GF-D8 (cell line): Measurements from ENCODE around the gene MUSK.

Source experiments
- DNase-seq: peaks from one replicate; lab custom pipeline; 2025; lab: John Stamatoyannopoulos, UW

MUSK gene

GRCh38 chr9:110668570-110669167 is at the start of gene MUSK:
Gene MUSK (plus strand): TSS chr9:110668791. CDS start chr9:110668905, 114 bp downstream.
- no peak for DNase-seq

- DNase-seq: no peak
Observed at GRCh38 chr9:110619831-110620230, 48.8 kb upstream of the MUSK start.

GRCh38 chr9:110620726-110621125 is 47.9 kb upstream of the MUSK start:
- no peak for DNase-seq

GRCh38 chr9:110622368-110622767 is 46.2 kb upstream of the MUSK start:
- no peak for DNase-seq

GRCh38 chr9:110623462-110624025 is 45.0 kb upstream of the MUSK start:
- DNase-seq: no peak

DNA sequence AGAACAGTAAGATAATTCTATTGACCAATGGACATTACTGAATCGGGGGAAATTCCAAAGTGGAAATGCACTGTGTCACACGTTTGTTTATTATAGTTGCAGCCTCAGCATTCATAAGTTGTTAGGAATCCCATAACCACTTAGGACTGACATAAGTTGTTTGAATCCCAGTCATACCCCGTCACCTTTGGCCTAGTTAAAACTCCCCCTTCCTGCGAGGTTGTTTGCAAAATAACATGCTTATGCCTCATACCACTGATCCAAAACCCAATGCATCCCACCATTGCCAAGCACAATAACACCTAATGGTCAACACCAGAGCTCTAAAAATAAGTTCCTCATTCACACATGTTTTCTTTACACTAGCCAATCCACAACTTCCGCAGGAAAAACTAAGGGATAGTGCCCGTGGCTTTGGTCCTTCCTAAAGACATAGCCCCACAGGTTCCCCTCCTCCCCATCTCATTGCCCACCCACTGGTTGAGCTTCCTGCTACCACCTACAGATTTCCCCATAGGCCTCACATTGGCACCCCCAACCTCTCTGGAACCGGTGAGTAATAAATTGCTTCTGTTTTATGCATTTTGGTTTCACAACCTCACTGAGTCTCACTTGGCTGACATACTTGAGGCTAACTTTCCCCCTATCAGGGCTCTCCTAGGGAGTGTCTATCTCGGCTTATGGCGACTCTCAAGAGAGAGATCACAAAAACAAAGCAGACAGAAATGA is 42.3 kb upstream of the MUSK start:
- DNase-seq: no peak

GRCh38 chr9:110635589-110635988 is 33.0 kb upstream of the MUSK start:
- DNase-seq: no peak

GRCh38 chr9:110638381-110638954 is 30.1 kb upstream of the MUSK start:
- DNase-seq: no peak

DNA sequence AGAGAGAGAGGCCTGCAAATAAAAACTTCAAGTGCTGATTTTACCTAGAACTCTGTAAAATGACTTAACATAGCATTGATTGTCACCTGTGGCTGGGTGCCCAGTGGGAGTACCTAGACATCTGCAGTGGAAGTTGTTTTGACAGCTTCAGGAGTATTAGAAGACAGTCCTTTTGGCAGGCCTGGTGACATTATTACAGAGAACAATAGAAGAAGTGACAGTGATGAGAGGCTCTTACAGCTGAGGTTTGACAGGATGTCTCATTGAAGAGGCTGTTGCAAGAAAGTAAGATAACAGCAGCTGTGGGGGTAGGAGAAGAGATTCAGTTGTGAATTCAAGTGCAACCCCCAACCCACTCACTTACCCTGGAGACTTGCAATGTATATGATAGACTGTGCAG is 27.9 kb upstream of the MUSK start:
- no peak for DNase-seq

GRCh38 chr9:110641293-110641692 is 27.3 kb upstream of the MUSK start:
- DNase-seq: no peak

- no peak for DNase-seq
Observed at GRCh38 chr9:110648696-110649095, 19.9 kb upstream of the MUSK start.

GRCh38 chr9:110650261-110650660 is 18.3 kb upstream of the MUSK start:
- DNase-seq: no peak

DNA sequence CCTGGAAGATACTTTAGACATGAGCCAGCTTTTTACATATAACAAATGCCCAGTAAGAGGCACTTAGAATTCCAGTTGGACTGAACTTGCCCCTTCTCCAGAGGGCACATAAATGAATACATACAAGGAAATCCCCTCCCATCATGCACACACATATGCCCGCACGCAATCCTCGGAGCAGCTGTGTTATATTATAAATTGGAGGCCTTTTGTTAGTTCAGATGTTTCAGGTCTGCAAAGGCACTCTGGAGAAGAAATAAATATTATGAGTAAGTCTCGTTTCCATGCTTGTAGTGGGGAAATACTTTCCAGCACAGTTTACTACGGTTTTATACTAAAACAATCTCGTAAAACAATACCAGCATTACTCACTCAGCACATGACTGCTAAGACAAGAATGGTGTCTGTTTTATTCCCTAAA is 17.6 kb upstream of the MUSK start:
- no peak for DNase-seq

GRCh38 chr9:110655754-110656641 is 12.6 kb upstream of the MUSK start:
- DNase-seq: no peak

DNA sequence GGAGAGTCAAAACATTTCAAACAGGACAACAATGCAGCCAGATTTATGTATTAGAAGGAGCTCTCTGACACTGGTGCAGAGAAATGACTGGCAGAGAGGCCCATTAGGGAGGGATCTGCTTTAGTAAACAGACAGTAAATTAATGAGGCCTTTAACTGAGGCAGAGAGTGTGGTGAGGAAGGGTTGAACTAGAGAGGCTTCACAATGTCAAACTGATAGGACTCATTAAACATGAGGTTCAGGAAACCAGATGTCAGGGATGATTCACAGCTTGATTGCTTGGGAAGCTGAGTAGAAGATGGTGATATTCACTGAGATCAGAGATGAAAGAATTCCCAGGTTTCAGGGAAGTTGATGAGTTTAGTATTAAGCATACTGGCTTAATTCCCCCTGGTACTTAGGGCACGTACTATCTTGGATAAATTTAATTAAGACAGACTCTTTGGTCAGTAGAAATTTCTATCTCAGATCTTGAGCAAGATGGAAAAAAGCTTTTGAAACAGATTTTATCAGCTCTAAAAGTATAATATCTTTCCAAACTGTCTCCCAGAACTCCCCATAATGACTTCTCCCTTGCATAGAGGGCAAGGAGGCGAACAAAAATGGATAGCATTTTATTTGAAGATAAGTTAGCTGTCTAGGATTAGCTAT is 8.6 kb upstream of the MUSK start:
- no peak for DNase-seq

DNA sequence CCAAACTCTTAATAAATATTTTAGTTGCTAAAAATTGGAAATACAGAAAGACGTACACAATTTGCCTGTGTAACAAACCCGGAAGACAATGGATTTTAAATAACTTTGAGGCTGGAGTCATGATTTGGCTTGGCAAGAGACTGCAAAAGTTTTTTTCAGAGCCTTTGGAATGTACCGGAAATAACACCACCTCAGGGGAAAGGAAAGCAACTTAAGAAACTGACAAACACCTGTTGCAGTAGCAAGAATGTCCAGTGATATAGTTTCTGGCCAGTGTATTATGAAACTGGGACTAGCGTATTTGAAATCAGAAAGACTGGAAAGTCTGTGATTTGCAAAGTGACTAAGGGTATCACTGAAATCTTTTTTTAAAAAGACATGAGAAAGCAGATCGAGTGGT is 842 bp downstream of the MUSK start:
- no peak for DNase-seq

DNA sequence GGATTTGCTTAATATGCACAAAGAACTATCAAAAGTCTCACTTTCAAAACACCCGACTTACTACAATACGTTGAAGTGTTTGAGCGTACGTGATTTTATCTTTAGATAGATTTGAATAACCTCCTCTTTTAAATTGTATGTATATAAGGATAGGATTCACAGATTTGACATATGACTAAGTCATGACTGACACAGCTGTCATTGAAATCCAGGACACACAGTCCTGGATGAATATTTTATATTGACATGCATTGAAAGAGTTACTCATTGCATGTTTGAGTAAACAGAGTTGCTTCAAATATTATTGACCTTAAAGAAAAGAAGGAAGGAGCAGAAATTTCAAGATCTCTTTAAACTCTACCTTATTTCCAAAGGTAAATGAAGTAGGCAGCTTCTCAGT is 3.3 kb downstream of the MUSK start:
- no peak for DNase-seq

DNA sequence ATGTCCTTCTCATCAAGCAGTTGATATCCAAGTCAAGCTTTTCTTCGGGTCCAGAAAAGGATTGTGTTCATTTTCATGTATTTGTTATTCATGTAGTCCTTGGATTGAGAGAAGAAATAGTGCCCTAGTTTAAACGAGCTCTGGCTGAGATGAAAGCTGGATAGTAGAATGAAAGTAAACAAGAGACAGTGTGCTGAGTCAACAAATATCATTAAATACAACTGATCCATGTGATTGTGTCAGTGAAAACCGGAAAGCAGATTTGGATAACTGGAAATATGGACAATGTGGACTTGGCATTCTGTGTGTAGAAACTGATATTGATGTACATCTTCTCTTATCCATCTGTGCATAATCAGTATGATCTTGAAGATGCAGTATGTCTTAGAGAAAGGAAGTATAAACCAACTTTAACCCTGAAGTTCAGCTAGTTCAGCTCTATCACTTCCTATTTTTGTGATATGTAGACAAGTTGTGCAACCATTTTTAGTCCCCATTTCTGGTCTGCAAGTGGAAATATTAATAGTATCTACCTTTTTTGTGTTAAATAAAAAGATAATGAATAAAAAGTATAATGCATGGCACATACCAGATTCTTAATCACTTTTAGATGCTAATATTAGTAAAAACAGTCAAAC is 4.4 kb downstream of the MUSK start:
- DNase-seq: no peak

DNA sequence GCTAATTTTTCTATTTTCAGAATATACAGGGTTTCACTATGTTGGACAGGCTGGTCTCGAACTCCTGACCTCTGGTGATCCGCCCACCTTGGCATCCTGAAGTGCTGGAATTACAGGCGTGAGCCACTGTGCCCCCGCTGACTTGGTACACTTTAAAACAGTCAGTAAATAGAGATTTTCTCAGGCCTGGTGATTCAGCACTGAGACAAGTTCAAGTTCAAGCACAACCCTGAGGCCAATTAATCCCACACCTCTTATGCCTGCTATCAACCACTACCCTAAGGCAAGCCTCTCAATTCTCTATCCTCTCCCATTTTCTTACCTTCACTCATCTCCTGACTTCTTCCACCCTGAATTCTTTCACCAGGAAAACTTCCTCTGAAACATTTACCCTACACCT is 18.9 kb downstream of the MUSK start:
- no peak for DNase-seq

DNA sequence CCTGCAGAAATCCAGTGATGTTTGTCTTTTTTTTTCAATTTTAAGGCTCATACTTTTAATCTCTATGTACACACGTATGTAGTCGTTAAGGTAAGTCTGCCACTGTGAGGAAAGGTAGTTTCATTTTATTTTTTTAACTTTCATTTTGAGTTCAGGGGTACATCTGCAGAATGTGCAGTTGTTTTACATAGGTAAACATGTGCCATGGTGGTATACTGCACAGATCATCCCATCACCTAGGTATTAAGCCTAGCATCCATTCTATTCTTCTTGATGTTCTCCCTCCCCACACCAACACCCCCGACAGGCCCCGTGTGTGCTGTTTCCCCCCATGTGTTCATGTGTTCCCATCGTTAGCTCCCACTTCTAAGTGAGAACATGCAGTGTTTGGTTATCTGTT is 19.7 kb downstream of the MUSK start:
- no peak for DNase-seq

DNA sequence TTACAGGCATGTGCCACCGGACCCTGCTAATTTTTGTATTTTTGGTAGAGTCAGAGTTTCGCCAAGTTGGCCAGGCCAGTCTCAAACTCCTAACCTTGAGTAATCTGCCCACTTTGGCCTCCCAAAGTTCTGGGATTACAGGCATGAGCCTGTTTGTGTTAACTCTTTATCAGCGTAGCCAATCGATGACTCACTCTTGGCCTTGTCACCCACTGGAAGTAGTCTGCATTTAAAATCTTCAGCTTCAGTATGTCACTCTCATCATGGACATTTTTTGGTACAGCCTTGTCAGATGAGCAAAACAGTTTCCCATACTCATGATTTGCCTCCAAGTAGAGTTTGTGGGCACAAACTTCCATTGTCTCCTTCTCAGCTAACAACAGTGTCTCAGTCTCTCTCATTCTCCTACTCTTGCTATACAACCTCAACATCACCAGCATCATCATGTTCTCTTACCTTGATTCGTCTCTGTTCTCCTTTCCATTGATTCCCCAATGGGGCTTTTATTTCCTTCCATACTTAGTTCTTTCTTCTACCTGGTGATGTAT is 22.5 kb downstream of the MUSK start:
- no peak for DNase-seq
